H1 (cell line): ENCODE results near the gene FAAH. TPM values are rescaled to one million over a fixed set of nuclear protein-coding genes. Genes with fewer than 3 reads are reported as not detected.

ENCODE experiments used
- CTCF ChIA-PET: fragments of 300-600 bp; sonication (Branson Sonifier 250); formaldehyde crosslinking; loops from one replicate; lab custom pipeline; 2021; ENCODE audit not compliant: partially characterized antibody; lab: Charles Lee
- POLR2A ChIA-PET: fragments of 300-600 bp; sonication (Branson Sonifier 250); formaldehyde crosslinking; loops from one replicate; lab custom pipeline; 2021; ENCODE audit warnings: inconsistent platforms; ENCODE audit not compliant: partially characterized antibody; lab: Charles Lee
- DNase-seq, 2 experiments: peaks; one replicate each; pipeline versions ENCODE4 v3.0.0 to v3.0.0-alpha.2; 2010 to 2022; ENCODE audit warnings: low spot score in 2 of 2, low read depth in 1 of 2, mixed read lengths in 1 of 2
- FAIRE-seq: peaks from 2 replicates; lab custom pipeline; 2011; peaks lifted over from hg19 to GRCh38; lab: Jason Lieb, UNC
- H2AFZ ChIP-seq: 2 replicates; pipeline ENCODE4 v1.8.1; 2012; ENCODE audit warnings: low read length, inconsistent platforms
- H2AK5ac ChIP-seq: 2 replicates; pipeline ENCODE4 v1.6.1; 2013; ENCODE audit warnings: low read depth, low read length
- H2BK120ac ChIP-seq: replicated peaks from 2 replicates; pipeline ENCODE3; 2013; ENCODE audit warnings: low read depth, low read length, inconsistent platforms
- H2BK12ac ChIP-seq: 2 replicates; pipeline ENCODE4 v1.6.1; 2013; ENCODE audit warnings: low read depth, low read length
- H2BK15ac ChIP-seq: 2 replicates; pipeline ENCODE4 v1.6.1; 2013; ENCODE audit warnings: low read length
- H2BK20ac ChIP-seq: 2 replicates; pipeline ENCODE4 v1.6.1; 2013; ENCODE audit warnings: low read length
- H2BK5ac ChIP-seq: 2 replicates; pipeline ENCODE4 v1.6.1; 2013; ENCODE audit warnings: low read depth, low read length
- H3K14ac ChIP-seq: 2 replicates; pipeline ENCODE4 v1.6.1; 2013; ENCODE audit warnings: inconsistent platforms; ENCODE audit not compliant: insufficient read length
- H3K18ac ChIP-seq: 2 replicates; pipeline ENCODE4 v1.6.1; 2013; ENCODE audit warnings: low read length; ENCODE audit errors: extremely low read depth
- H3K23ac ChIP-seq: 2 replicates; pipeline ENCODE4 v1.6.1; 2013; ENCODE audit warnings: inconsistent platforms; ENCODE audit not compliant: insufficient read length
- H3K23me2 ChIP-seq: 2 replicates; pipeline ENCODE4 v1.6.1; 2013; ENCODE audit warnings: low read depth, low read length
- H3K27ac ChIP-seq: 2 replicates; pipeline ENCODE4 v1.6.1; 2011; ENCODE audit warnings: low read depth, low read length, inconsistent platforms
- H3K27me3 ChIP-seq, 4 experiments: replicated peaks in 1 of 4; 1 replicate in 1 of 4; 2 replicates in 3 of 4; pipeline versions ENCODE4 v1.6.1 to v1.8.1; 2011 to 2013; ENCODE audit warnings: low read length in 3 of 4, mild to moderate bottlenecking in 3 of 4, inconsistent platforms in 2 of 4, mixed read lengths in 2 of 4, moderate library complexity in 1 of 4; ENCODE audit not compliant: control insufficient read depth in 3 of 4, insufficient read depth in 3 of 4; ENCODE audit errors: extremely low read depth in 1 of 4
- H3K36me3 ChIP-seq, 4 experiments: 2 replicates each; pipeline versions ENCODE4 v1.6.1 to v1.8.1; 2011 to 2013; ENCODE audit warnings: mild to moderate bottlenecking in 4 of 4, low read length in 3 of 4, moderate library complexity in 2 of 4, control low read depth in 1 of 4, inconsistent platforms in 1 of 4; ENCODE audit not compliant: insufficient read depth in 4 of 4, control insufficient read depth in 2 of 4
- H3K4ac ChIP-seq: replicated peaks from 2 replicates; pipeline ENCODE3; 2013; ENCODE audit warnings: low read length, low read depth, mixed read lengths, inconsistent platforms; ENCODE audit not compliant: insufficient read length
- H3K4me1 ChIP-seq, 4 experiments: replicated peaks in 1 of 4; 1 replicate in 1 of 4; 2 replicates in 3 of 4; pipeline versions ENCODE4 v1.6.1 to v1.8.1; 2011 to 2013; ENCODE audit warnings: low read length in 3 of 4, inconsistent platforms in 2 of 4, mixed read lengths in 1 of 4; ENCODE audit not compliant: insufficient read depth in 4 of 4, control insufficient read depth in 3 of 4
- H3K4me2 ChIP-seq, 2 experiments: 2 replicates each; pipeline versions ENCODE4 v1.6.1 to v1.8.1; 2011 to 2013; ENCODE audit warnings: low read depth in 2 of 2, low read length in 2 of 2, control low read depth in 1 of 2, inconsistent platforms in 1 of 2, mild to moderate bottlenecking in 1 of 2; ENCODE audit not compliant: insufficient read depth in 1 of 2
- H3K4me3 ChIP-seq, 4 experiments: fragments of 200-600, 300-600 bp in 1 of 4; sonication (generic), shearing (Covaris generic), sonication (Bioruptor Twin) in 1 of 4; 2 replicates each; pipeline versions ENCODE4 v1.5.1 to v1.8.1; 2011 to 2016; ENCODE audit warnings: low read length in 4 of 4, low read depth in 3 of 4, control low read depth in 2 of 4, inconsistent platforms in 2 of 4, mild to moderate bottlenecking in 2 of 4, mixed read lengths in 1 of 4, moderate library complexity in 1 of 4; ENCODE audit not compliant: insufficient read depth in 2 of 4; ENCODE audit errors: extremely low read depth in 1 of 4
- H3K56ac ChIP-seq: replicated peaks from 2 replicates; pipeline ENCODE3; 2013; ENCODE audit warnings: low read depth, mild to moderate bottlenecking, mixed read lengths, low read length, inconsistent platforms; ENCODE audit not compliant: insufficient read length
- H3K79me1 ChIP-seq: 2 replicates; pipeline ENCODE4 v1.6.1; 2013; ENCODE audit warnings: low read depth, low read length, control low read depth
- H3K79me2 ChIP-seq, 2 experiments: 2 replicates each; pipeline versions ENCODE4 v1.6.1 to v1.8.1; 2012 to 2013; ENCODE audit warnings: low read length in 2 of 2, mild to moderate bottlenecking in 2 of 2, inconsistent platforms in 1 of 2; ENCODE audit not compliant: insufficient read depth in 2 of 2, control insufficient read depth in 1 of 2
- H3K9ac ChIP-seq, 4 experiments: replicated peaks in 1 of 4; 1 replicate in 1 of 4; 2 replicates in 3 of 4; pipeline versions ENCODE4 v1.6.1 to v1.8.1; 2011 to 2013; ENCODE audit warnings: low read depth in 3 of 4, low read length in 3 of 4, control low read depth in 2 of 4, mild to moderate bottlenecking in 2 of 4, moderate library complexity in 2 of 4, inconsistent platforms in 1 of 4; ENCODE audit errors: extremely low read depth in 1 of 4
- H3K9me3 ChIP-seq, 2 experiments: 2 replicates each; pipeline versions ENCODE4 v1.6.1 to v1.8.1; 2012 to 2013; ENCODE audit warnings: mild to moderate bottlenecking in 2 of 2, moderate library complexity in 2 of 2, control low read depth in 1 of 2, inconsistent platforms in 1 of 2, low read depth in 1 of 2, low read length in 1 of 2, mixed read lengths in 1 of 2; ENCODE audit not compliant: insufficient read depth in 2 of 2
- H4K20me1 ChIP-seq, 2 experiments: replicated peaks in 1 of 2; 2 replicates each; pipeline versions ENCODE3 to v1.8.1; 2011 to 2013; ENCODE audit warnings: inconsistent platforms in 2 of 2, low read length in 2 of 2, mild to moderate bottlenecking in 1 of 2; ENCODE audit not compliant: insufficient read depth in 2 of 2, control insufficient read depth in 1 of 2
- H4K5ac ChIP-seq: 2 replicates; pipeline ENCODE4 v1.6.1; 2013; ENCODE audit warnings: low read length, low read depth, mixed read lengths, inconsistent platforms; ENCODE audit not compliant: insufficient read length
- H4K8ac ChIP-seq: 2 replicates; pipeline ENCODE4 v1.8.0; 2013; ENCODE audit warnings: mild to moderate bottlenecking, moderate library complexity, low read length, inconsistent platforms; ENCODE audit not compliant: insufficient read depth; ENCODE audit errors: extremely low read depth
- H4K91ac ChIP-seq: replicated peaks from 2 replicates; pipeline ENCODE3; 2013; ENCODE audit warnings: low read length, mixed read lengths, inconsistent platforms; ENCODE audit not compliant: insufficient read length
- GTF2F1 ChIP-seq: IDR thresholded peaks from 2 replicates; pipeline ENCODE4 v1.6.1; 2012; ENCODE audit warnings: low read depth, low read length, improper control_type of control experiment, borderline replicate concordance
- WGBS, 2 experiments: shearing (Covaris generic) in 1 of 2; methylation state at CpG; one replicate each; pipeline versions ENCODE4 v1.1.6 to v1.1.7; 2013 to 2015; ENCODE audit warnings: low lambda C conversion rate in 2 of 2, mixed read lengths in 2 of 2, inconsistent platforms in 1 of 2, low coverage in 1 of 2, missing lambda C conversion rate in 1 of 2; ENCODE audit not compliant: insufficient replicate concordance in 2 of 2, insufficient coverage in 1 of 2, insufficient read length in 1 of 2; ENCODE audit errors: extremely low coverage in 1 of 2, missing lambda C conversion rate in 1 of 2; 5-methylcytosine and 5-hydroxymethylcytosine counted together
- polyA plus RNA-seq, 7 experiments: library from polyadenylated mRNA; depleted of rRNA in 3 of 7; stranded (reverse) in 5 of 7; unstranded in 2 of 7; fragments of >200 nt in 5 of 7; fragments of 200-250 nt in 2 of 7; gene quantifications; 1 replicate in 5 of 7; 2 replicates in 1 of 7; 4 replicates in 1 of 7; pipeline versions ENCODE4 v1.2.1 to v1.2.3, GENCODE V29; 2011 to 2013; ENCODE audit warnings: missing spikeins in 2 of 7, mixed read lengths in 2 of 7
- total RNA-seq: library from RNA; stranded (reverse); fragmentation: NEBNext Ultra II Directional; extraction: Animal tissue kit (Norgen Biotek cat#: 25700); gene quantifications from 2 replicates; pipeline ENCODE4 v1.2.1, GENCODE V29; 2021

Gene FAAH
- total and polyA plus RNA-seq, 2 of the 8 experiments (the other 6 are each of a cell fraction or from before 2014, with no cell fraction given): 41.2 to 47.3 TPM

DNA sequence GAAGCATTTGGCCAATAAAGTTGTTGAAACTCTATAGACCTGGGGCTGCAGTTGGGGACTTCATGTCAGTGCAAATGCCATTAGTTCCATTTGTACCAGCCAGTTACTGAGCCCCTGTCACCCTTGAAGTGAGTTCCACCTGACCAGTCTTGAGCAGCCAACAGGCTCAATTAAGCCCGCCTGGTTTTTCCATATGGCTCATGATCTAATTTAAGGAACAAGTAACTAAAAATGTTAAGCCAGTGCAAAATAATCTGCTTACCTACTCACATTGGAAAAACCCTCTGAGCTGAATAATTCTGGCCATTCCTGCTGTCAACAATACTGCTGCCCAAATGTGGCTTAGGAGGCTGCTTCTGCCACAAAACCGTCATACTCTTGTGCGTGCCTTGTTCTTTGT, 32.0 kb upstream of the FAAH start:
- CTCF ChIA-PET: interaction anchor here (0.6 to 1.6 kb wide), 3 partner anchors 10 to 51 kb away, joined by 3 to 5 read pairs (median 3); no protein-coding TSS in a partner anchor
- Histone ChIP-seq H3K4me1 (no peaks in the 10 kb centered on the region), H2AFZ (no peak overlapping the region), H4K20me1 (peaks cover 0 to 2% of the 10 kb centered on the region in 2 experiments), H3K14ac (no peak overlapping the region), H3K4me2 (no peak overlapping the region), H3K79me2 (no peaks in the 10 kb centered on the region), H2BK15ac (no peak overlapping the region), H3K79me1 (no peaks in the 10 kb centered on the region), H3K18ac (no peak overlapping the region), H3K23ac (no peak overlapping the region), H2BK20ac (no peak overlapping the region), H3K9ac (no peak overlapping the region), H3K4me3 (no peak overlapping the region), H4K8ac (no peak overlapping the region), H3K27me3 (no peaks in the 10 kb centered on the region), H3K4ac (no peak overlapping the region), H3K23me2 (no peaks in the 10 kb centered on the region), H2BK5ac (no peak overlapping the region), H3K56ac (no peak overlapping the region), H3K27ac (no peak overlapping the region), H2AK5ac (no peak overlapping the region), H3K9me3 (no peaks in the 10 kb centered on the region), H3K36me3 (peaks cover 10 to 49% (median 20%) of the 10 kb centered on the region in 4 experiments), H4K5ac (no peak overlapping the region), H4K91ac (no peak overlapping the region), H2BK12ac (no peak overlapping the region), H2BK120ac (no peak overlapping the region)
- no peak for TF ChIP-seq GTF2F1
- POLR2A ChIA-PET: interaction anchor here (1.0 to 1.5 kb wide), 4 partner anchors 17 to 45 kb away, joined by 3 to 4 read pairs (median 3); no protein-coding TSS in a partner anchor
- DNase-seq (no peak), FAIRE-seq (no peak)
- WGBS, 2 experiments: 96% methylated on average over 3 of the region's 3 CpGs; no CpG with 5 or more reads in 1 of the 2 experiments
